AG04450 (cell line): ENCODE data around the gene SLC39A3. TPM values are rescaled to one million over a fixed set of nuclear protein-coding genes. Genes with fewer than 3 reads are reported as not detected.

Experiments used
- CTCF ChIA-PET: fragments of 300-600, 350-600 bp; formaldehyde crosslinking; extraction: SDS; loops from one replicate; lab custom pipeline; 2022; ENCODE audit warnings: antibody characterized with exemption, inconsistent platforms; lab: Charles Lee
- POLR2A ChIA-PET: fragments of 350-600 bp; formaldehyde crosslinking; extraction: SDS; loops from one replicate; lab custom pipeline; 2021; ENCODE audit warnings: antibody characterized with exemption, inconsistent platforms; lab: Yijun Ruan, JAX
- DNase-seq: peaks from one replicate; pipeline ENCODE4 v3.0.0-alpha.2; 2011; ENCODE audit warnings: low read depth, low spot score
- H3K27ac ChIP-seq: one replicate; pipeline ENCODE4 v1.5.1; 2012; ENCODE audit warnings: low read depth, low read length, control low read depth
- H3K27me3 ChIP-seq: one replicate; pipeline ENCODE4 v1.6.0; 2012; ENCODE audit warnings: low read length; ENCODE audit not compliant: control insufficient read depth, insufficient read depth
- H3K4me3 ChIP-seq: 2 replicates; pipeline ENCODE4 v1.5.1; 2011; ENCODE audit warnings: mild to moderate bottlenecking, low read depth, low read length, control low read depth
- H3K9me3 ChIP-seq: 2 replicates; pipeline ENCODE4 v1.5.1; 2012; ENCODE audit warnings: low read length; ENCODE audit not compliant: control insufficient read depth, insufficient read depth
- polyA plus RNA-seq: library from polyadenylated mRNA; depleted of rRNA; stranded (reverse); fragments of >200 nt; gene quantifications from 2 replicates; pipeline ENCODE4 v1.2.3, GENCODE V29; 2011
- TF ChIP-seq, protein P1 (sequence below): IDR thresholded peaks from 2 replicates; pipeline ENCODE4 v1.5.1; 2011; ENCODE audit warnings: low read depth, low read length, control low read depth, inconsistent platforms

SLC39A3 gene
- polyA plus RNA-seq, 1 experiment = 27.9 TPM

DNA sequence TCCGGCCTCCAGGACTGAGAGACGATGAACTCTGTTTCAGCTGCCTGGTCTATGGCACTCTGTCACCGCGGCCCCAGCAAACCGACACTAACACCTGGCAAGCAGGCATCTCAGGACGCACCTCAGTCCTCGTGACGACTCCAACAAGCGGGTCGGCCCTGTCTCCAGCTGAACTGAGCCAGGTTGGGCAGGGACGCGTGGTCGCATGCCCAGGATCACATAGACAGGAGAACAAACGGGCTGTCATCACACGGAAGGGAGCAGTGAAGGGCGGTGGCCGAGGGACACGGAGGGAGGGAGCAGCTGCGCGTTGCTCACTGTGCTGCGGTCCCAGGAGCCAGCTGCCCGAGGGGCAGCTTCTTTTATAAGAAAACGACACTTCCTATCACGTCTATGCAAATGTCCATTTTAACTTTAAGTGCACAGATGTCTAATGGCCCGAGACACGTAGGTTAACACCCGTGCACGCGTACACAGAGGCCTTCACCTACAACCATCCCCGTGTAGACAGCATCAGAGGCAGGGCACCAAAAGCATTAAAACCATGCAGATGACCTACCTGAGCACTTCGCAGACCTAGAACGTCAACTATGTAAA is 34.4 kb upstream of the SLC39A3 start:
- DNase-seq = no peak
- Histone ChIP-seq H3K27me3 (no peaks in the 10 kb centered on the region), H3K4me3 (no peak overlapping the region), H3K27ac (no peak overlapping the region), H3K9me3 (peaks cover 6% of the 10 kb centered on the region)
- POLR2A ChIA-PET = no interaction called here
- CTCF ChIA-PET = interaction anchor here (0.6 kb wide), 1 partner anchor 130 kb away, joined by 3 read pairs; no protein-coding TSS in a partner anchor
- TF ChIP-seq, protein P1, sequence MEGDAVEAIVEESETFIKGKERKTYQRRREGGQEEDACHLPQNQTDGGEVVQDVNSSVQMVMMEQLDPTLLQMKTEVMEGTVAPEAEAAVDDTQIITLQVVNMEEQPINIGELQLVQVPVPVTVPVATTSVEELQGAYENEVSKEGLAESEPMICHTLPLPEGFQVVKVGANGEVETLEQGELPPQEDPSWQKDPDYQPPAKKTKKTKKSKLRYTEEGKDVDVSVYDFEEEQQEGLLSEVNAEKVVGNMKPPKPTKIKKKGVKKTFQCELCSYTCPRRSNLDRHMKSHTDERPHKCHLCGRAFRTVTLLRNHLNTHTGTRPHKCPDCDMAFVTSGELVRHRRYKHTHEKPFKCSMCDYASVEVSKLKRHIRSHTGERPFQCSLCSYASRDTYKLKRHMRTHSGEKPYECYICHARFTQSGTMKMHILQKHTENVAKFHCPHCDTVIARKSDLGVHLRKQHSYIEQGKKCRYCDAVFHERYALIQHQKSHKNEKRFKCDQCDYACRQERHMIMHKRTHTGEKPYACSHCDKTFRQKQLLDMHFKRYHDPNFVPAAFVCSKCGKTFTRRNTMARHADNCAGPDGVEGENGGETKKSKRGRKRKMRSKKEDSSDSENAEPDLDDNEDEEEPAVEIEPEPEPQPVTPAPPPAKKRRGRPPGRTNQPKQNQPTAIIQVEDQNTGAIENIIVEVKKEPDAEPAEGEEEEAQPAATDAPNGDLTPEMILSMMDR = no peak

DNA sequence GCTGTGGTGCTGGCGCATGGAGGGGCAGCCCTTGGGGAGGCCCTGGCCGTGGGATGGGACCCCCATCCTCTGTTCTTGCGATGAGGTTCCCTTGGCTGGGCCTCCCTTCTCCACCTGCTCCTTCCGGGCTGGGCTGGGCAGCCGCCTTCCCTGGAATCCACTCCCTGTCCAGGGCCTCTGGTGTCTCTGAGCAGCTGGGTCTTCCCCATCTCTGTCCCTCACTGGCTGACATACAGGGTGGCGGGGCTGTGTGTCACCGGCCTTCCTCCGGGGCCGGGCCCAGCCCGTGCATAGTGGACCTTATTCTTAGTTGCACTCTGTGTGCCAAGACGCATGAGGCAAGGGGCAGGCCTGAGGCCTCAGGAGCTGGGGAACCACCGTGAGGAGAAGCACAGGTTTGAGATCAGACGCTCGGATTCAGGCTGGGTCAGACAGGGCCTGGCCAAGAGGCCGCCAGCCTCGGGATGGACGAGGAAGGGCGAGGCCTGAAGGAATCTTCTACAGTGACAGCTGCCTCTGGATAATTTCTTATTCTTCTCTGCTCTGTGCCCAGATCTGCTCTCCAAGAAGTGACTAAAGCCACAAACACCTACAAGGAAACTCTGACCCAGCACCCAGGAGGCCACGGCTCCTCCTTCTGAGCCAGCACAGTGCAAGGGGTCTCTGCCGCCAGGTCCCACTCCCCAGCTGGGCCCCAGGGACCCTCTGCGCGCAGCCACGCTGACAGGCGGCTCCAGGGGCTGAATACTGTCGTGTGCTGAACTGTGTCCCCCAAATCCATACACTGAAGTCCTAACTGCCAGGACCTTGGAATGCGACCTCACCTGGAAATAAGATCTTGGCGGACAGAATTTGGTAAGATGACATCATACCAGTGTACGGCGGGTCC is 32.2 kb upstream of the SLC39A3 start:
- H3K9me3 ChIP-seq = peaks cover 6% of the 10 kb centered on the region
- DNase-seq = no peak
- no peak overlapping the region for H3K4me3 ChIP-seq
- TF ChIP-seq, protein P1 = no peak
- H3K27ac ChIP-seq = no peak overlapping the region
- ChIA-PET CTCF (no interaction called here), POLR2A (interaction anchor here (0.6 kb wide), 1 partner anchor 100 kb away, joined by 9 read pairs; no protein-coding TSS in a partner anchor)
- H3K27me3 ChIP-seq = no peaks in the 10 kb centered on the region

DNA sequence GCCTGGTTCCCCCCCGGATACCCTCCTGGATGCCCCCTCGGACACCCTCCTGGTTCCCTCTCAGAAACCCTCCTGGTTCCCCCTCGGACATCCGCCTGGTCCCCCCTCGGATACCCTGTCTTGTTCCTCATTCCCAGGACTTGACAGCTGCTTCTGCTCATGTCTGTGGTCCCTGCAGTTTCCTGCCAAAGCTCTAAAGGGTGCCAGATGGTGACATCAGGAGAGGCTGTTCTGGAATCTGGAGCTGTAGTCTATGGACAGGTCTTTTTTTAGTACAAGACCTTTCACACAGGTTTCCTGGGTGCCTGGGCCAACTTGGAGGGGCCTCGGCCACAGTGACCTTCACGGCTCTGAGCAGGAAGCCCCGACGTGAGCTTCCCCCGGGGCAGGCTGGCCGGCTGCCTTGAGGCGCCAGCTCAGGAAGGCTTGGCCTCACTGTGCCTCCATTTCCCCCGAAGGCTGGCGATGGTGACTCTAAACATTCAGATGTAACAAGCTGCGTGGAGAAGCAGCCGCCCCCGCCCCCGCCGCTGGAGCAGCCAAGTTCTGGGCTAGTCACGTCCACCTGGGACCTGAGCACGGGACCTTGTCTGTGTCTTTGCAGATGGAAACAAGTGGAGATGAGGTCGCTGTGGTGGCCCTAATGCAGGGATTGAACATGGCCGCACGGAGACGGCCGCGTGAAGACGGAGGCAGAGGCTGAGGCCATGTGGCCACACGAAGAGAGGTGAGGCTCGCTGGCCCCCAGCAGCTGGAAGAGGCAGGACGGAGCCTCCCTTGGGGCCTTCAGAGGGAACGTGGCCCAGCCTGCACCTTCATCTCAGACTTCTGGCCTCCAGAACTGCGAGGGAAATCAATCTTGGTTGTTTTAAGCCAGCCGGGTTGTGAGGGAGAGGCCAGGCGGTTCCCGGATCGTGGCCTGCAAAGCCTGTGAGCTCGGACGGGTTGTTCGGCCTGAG is 30.5 kb upstream of the SLC39A3 start:
- Histone ChIP-seq H3K4me3 (no peak overlapping the region), H3K27ac (no peak overlapping the region), H3K9me3 (peaks cover 6% of the 10 kb centered on the region; the same call in 1 of the 2 replicates), H3K27me3 (no peaks in the 10 kb centered on the region)
- ChIA-PET POLR2A (no interaction called here), CTCF (interaction anchor here (1.0 kb wide), 1 partner anchor 13 kb away, joined by 3 read pairs; the partner anchor contains the start of gene SGTA)
- peak; percentile 7 for DNase-seq
- TF ChIP-seq, protein P1 = no peak

DNA sequence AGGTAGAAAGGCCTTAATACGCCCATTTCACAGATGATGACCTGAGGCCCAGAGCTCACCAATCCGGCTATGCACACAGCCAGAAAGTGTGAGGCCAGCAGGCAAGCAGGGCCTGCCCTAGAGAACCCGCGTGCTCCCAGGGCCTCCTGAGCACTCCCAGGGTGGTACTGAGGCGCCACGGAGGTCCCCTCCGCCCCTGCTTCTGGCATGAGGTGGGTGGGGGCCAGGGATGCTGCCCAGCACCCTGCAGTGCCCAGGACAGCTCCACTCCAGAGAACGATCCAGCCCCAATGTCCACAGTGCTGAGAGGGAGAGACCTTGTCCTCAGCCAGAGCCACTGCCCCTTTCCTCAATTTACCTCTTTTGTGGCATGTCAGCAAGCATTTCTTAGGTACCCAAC is 29.4 kb upstream of the SLC39A3 start:
- POLR2A ChIA-PET = no interaction called here
- Histone ChIP-seq H3K27me3 (no peaks in the 10 kb centered on the region), H3K27ac (no peak overlapping the region), H3K9me3 (peaks cover 3% of the 10 kb centered on the region; the same call in 1 of the 2 replicates), H3K4me3 (no peak overlapping the region)
- CTCF ChIA-PET = no interaction called here
- TF ChIP-seq, protein P1 = no peak
- no peak for DNase-seq
